ENCODE results near the gene SCAF1. TPM values are rescaled to one million over a fixed set of nuclear protein-coding genes. Genes with fewer than 3 reads are reported as not detected.

The SCAF1 gene
- total and polyA plus RNA-seq, 2 of the 13 experiments (the other 11 are each of a cell fraction or from before 2014, with no cell fraction given): 3.3 to 6.1 TPM

DNA sequence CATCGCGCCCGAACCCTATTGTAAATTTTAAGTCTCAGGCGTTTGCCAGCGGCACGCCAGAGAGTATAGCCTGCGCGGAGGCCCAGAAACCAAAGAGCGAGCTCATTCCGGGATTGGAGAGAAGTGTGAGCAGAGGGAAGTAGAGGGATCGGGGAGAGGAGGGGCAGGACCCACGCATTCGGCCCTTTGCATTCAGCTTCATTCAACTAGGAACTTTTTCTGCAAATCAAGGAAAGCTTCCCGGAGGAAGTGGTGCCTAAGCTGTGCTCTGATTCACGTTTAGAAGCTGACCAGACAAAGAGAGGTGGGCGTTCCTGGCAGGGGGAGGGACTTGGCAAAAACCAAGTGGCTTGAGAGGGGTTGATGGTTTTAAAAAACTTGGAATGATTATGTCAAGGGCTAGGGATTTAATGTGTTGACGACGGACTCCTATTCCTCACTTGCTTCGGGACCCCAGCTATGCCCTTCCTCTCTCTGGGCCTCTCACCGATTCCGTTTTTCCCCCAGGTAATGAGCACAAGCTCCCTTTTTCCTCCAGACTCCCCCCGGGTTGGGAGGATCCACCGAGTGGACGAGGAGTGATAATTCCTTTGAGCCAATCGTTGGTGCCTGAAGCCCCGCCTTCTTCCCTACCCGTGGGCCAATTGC lies 34.3 kb downstream of the SCAF1 start (continued):
- TF ChIP-seq ARNTL (CRISPR knock-in tag; IDR thresholded peaks at IDR 0.05): peak; percentile 73; the same call in 1 of the 2 replicates
- no peak; the same call in 1 of the 2 replicates for TF ChIP-seq MNT (IDR thresholded peaks at IDR 0.05)
- TF ChIP-seq NFATC3 (CRISPR knock-in tag; IDR thresholded peaks at IDR 0.05): peak; percentile 69; the same call in 1 of the 2 replicates
- TF ChIP-seq MAZ (IDR thresholded peaks at IDR 0.05; ENCODE audit: borderline replicate concordance, low read depth, low read length): peak; percentile 94
- no peak for TF ChIP-seq MAZ (CRISPR knock-in tag; IDR thresholded peaks at IDR 0.05; ENCODE audit: low read depth)
- TF ChIP-seq GFI1 (CRISPR knock-in tag; IDR thresholded peaks at IDR 0.05; ENCODE audit: borderline replicate concordance): peak; percentile 78
- peak; percentile 94 for TF ChIP-seq BHLHE40 (IDR thresholded peaks at IDR 0.05; ENCODE audit: low read length)
- no peak for TF ChIP-seq FOSL1 (CRISPR knock-in tag; IDR thresholded peaks at IDR 0.05; ENCODE audit: borderline replicate concordance)
- TF ChIP-seq, protein P1, sequence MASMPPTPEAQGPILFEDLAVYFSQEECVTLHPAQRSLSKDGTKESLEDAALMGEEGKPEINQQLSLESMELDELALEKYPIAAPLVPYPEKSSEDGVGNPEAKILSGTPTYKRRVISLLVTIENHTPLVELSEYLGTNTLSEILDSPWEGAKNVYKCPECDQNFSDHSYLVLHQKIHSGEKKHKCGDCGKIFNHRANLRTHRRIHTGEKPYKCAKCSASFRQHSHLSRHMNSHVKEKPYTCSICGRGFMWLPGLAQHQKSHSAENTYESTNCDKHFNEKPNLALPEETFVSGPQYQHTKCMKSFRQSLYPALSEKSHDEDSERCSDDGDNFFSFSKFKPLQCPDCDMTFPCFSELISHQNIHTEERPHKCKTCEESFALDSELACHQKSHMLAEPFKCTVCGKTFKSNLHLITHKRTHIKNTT (CRISPR knock-in tag; IDR thresholded peaks at IDR 0.05): no peak
- TF ChIP-seq, protein P2, sequence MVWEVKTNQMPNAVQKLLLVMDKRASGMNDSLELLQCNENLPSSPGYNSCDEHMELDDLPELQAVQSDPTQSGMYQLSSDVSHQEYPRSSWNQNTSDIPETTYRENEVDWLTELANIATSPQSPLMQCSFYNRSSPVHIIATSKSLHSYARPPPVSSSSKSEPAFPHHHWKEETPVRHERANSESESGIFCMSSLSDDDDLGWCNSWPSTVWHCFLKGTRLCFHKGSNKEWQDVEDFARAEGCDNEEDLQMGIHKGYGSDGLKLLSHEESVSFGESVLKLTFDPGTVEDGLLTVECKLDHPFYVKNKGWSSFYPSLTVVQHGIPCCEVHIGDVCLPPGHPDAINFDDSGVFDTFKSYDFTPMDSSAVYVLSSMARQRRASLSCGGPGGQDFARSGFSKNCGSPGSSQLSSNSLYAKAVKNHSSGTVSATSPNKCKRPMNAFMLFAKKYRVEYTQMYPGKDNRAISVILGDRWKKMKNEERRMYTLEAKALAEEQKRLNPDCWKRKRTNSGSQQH (CRISPR knock-in tag; IDR thresholded peaks at IDR 0.05; ENCODE audit: low read depth): peak; percentile 58; the same call in 1 of the 2 replicates
- no peak for TF ChIP-seq ZBTB33 (CRISPR knock-in tag; IDR thresholded peaks at IDR 0.05)
- TF ChIP-seq, protein P3, sequence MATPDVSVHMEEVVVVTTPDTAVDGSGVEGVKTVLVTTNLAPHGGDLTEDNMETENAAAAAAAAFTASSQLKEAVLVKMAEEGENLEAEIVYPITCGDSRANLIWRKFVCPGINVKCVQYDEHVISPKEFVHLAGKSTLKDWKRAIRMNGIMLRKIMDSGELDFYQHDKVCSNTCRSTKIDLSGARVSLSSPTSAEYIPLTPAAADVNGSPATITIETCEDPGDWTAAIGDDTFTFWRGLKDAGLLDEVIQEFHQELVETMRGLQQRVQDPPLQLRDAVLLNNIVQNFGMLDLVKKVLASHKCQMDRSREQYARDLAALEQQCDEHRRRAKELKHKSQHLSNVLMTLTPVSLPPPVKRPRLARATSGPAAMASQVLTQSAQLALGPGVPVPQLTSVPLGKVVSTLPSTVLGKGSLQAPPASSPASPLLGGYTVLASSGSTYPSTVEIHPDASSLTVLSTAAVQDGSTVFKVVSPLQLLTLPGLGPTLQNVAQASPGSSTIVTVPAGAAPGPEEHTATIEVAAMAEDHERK (CRISPR knock-in tag; IDR thresholded peaks at IDR 0.05; ENCODE audit: low read depth): no peak
- peak; percentile 84 for TF ChIP-seq POLR2AphosphoS5 (IDR thresholded peaks at IDR 0.05; ENCODE audit: low read depth, low read length)
- no peak for TF ChIP-seq AGO1 (IDR thresholded peaks at IDR 0.05; ENCODE audit: low read depth, low read length, poor library complexity, severe bottlenecking)
- 0 out of 2 replicates have a peak, but pooled peaks have one; percentile 27 for TF ChIP-seq ZNF34 (CRISPR knock-in tag; IDR thresholded peaks at IDR 0.05; ENCODE audit: borderline replicate concordance)
- peak; percentile 64 for TF ChIP-seq FOSL2 (CRISPR knock-in tag; IDR thresholded peaks at IDR 0.05)
- TF ChIP-seq MEF2D (CRISPR knock-in tag; IDR thresholded peaks at IDR 0.05): peak; percentile 47; the same call in 1 of the 2 replicates
- TF ChIP-seq ZNF274 (CRISPR knock-in tag; IDR thresholded peaks at IDR 0.05): peak; percentile 52; the same call in 1 of the 2 replicates
- TF ChIP-seq ZKSCAN8 (CRISPR knock-in tag; IDR thresholded peaks at IDR 0.05; ENCODE audit: borderline replicate concordance): 0 out of 2 replicates have a peak, but pooled peaks have one; percentile 57
- TF ChIP-seq GTF2F1 (IDR thresholded peaks at IDR 0.05; ENCODE audit: low read length): no peak

All from HepG2 (cell line).